ENCODE results near the gene G6PC2. TPM values are rescaled to one million over a fixed set of nuclear protein-coding genes. Genes with fewer than 3 reads are reported as not detected.

The G6PC2 gene
- total and polyA plus RNA-seq, 4 donors: not detected

DNA sequence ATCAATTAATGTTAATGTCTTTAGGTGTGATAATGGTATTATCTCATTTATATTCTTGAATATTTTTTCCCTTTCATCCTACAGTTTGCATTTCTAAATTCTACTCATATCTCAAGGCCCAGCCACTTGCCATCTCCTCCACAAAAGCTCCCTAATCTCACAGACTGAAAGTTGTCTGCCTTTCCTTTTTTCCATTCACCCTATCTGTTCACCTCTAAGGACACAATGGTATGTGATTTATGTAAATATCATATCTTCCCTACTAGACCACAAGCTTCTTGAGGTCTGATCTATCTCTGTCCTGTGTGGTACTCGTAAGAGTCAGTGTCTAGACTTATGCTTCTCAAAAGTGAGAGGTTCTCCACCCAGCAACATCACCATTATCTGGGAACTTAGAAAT is 7.0 kb upstream of the G6PC2 start:
- no peak for TF ChIP-seq FOXA2 (IDR thresholded peaks at IDR 0.05)
- no peak for TF ChIP-seq RXRA (IDR thresholded peaks at IDR 0.05)
- TF ChIP-seq, protein P1, sequence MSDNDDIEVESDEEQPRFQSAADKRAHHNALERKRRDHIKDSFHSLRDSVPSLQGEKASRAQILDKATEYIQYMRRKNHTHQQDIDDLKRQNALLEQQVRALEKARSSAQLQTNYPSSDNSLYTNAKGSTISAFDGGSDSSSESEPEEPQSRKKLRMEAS (IDR thresholded peaks at IDR 0.05): no peak
- TF ChIP-seq, protein P2, sequence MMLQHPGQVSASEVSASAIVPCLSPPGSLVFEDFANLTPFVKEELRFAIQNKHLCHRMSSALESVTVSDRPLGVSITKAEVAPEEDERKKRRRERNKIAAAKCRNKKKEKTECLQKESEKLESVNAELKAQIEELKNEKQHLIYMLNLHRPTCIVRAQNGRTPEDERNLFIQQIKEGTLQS (IDR thresholded peaks at IDR 0.05): no peak
- TF ChIP-seq EGR1 (IDR thresholded peaks at IDR 0.05; ENCODE audit: low read depth in 2 of 2): no peak
- no peak for TF ChIP-seq JUND (IDR thresholded peaks at IDR 0.05)
- TF ChIP-seq HNF4G (IDR thresholded peaks at IDR 0.05): no peak
- no peak for TF ChIP-seq YY1 (IDR thresholded peaks at IDR 0.05)
- TF ChIP-seq, protein P3, sequence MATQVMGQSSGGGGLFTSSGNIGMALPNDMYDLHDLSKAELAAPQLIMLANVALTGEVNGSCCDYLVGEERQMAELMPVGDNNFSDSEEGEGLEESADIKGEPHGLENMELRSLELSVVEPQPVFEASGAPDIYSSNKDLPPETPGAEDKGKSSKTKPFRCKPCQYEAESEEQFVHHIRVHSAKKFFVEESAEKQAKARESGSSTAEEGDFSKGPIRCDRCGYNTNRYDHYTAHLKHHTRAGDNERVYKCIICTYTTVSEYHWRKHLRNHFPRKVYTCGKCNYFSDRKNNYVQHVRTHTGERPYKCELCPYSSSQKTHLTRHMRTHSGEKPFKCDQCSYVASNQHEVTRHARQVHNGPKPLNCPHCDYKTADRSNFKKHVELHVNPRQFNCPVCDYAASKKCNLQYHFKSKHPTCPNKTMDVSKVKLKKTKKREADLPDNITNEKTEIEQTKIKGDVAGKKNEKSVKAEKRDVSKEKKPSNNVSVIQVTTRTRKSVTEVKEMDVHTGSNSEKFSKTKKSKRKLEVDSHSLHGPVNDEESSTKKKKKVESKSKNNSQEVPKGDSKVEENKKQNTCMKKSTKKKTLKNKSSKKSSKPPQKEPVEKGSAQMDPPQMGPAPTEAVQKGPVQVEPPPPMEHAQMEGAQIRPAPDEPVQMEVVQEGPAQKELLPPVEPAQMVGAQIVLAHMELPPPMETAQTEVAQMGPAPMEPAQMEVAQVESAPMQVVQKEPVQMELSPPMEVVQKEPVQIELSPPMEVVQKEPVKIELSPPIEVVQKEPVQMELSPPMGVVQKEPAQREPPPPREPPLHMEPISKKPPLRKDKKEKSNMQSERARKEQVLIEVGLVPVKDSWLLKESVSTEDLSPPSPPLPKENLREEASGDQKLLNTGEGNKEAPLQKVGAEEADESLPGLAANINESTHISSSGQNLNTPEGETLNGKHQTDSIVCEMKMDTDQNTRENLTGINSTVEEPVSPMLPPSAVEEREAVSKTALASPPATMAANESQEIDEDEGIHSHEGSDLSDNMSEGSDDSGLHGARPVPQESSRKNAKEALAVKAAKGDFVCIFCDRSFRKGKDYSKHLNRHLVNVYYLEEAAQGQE (IDR thresholded peaks at IDR 0.05): no peak
- no peak for TF ChIP-seq GABPA (IDR thresholded peaks at IDR 0.05 in 1 of 2, conservative IDR thresholded peaks at IDR 0.05 in 1 of 2)
- no peak for TF ChIP-seq RAD21 (IDR thresholded peaks at IDR 0.05)
- no peak for TF ChIP-seq HNF4A (conservative IDR thresholded peaks at IDR 0.05)
- no peak for TF ChIP-seq SP1 (IDR thresholded peaks at IDR 0.05)
- no peak overlapping the region for H3K27ac ChIP-seq (ENCODE audit: low read depth in 1 of 2, low read length in 2 of 2)
- peaks cover 7 to 30% (median 18%) of the 10 kb centered on the region in 4 donors for H3K4me1 ChIP-seq (ENCODE audit: control insufficient read depth in 4 of 4, insufficient read depth in 4 of 4, low read length in 3 of 4)
- no peaks in the 10 kb centered on the region for H3K27me3 ChIP-seq (ENCODE audit: control insufficient read depth in 4 of 4, insufficient read depth in 4 of 4, low read length in 3 of 4)
- H3K9me3 ChIP-seq (ENCODE audit: control insufficient read depth in 4 of 4, low read length in 3 of 4): no peaks in the 10 kb centered on the region
- no peak overlapping the region for H3K4me3 ChIP-seq (ENCODE audit: low read depth in 1 of 3, low read length in 3 of 3)
- whole genome bisulfite sequencing: 91% methylated on average over 1 of the region's 1 CpG
- no peak for DNase-seq (ENCODE audit: low spot score)
- no peaks in the 10 kb centered on the region for H3K36me3 ChIP-seq (ENCODE audit: control insufficient read depth in 4 of 4, insufficient read depth in 3 of 4, low read depth in 1 of 4, low read length in 3 of 4)
- no peak overlapping the region for H3K9ac ChIP-seq (ENCODE audit: low read depth in 1 of 2, low read length in 2 of 2)

DNA sequence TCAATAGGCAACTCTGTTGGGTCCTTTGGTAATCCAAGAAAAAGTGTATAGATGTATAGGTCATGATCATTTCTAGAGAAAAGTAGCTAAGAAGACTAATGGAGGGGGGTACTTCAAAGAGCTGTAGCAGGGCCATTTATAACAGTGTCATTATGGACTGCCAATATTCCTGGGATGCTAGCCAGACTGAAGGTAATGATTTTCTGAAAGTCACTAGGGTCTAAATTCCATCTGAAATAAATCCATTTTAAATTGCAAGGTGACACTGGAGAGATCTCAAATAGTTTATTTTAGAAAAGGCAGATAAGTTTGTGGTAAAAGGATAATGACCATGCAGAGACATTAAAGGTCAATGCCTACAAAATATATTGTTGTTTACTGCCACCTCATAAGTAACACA is 6.4 kb upstream of the G6PC2 start:
- DNase-seq (ENCODE audit: low spot score): no peak
- Histone ChIP-seq H3K36me3 (ENCODE audit: control insufficient read depth in 4 of 4, insufficient read depth in 3 of 4, low read depth in 1 of 4, low read length in 3 of 4) (no peaks in the 10 kb centered on the region), H3K4me3 (ENCODE audit: low read depth in 1 of 3, low read length in 3 of 3) (no peak overlapping the region), H3K9ac (ENCODE audit: low read depth in 1 of 2, low read length in 2 of 2) (no peak overlapping the region), H3K27me3 (ENCODE audit: control insufficient read depth in 4 of 4, insufficient read depth in 4 of 4, low read length in 3 of 4) (no peaks in the 10 kb centered on the region), H3K9me3 (ENCODE audit: control insufficient read depth in 4 of 4, low read length in 3 of 4) (no peaks in the 10 kb centered on the region), H3K27ac (ENCODE audit: low read depth in 1 of 2, low read length in 2 of 2) (no peak overlapping the region), H3K4me1 (ENCODE audit: control insufficient read depth in 4 of 4, insufficient read depth in 4 of 4, low read length in 3 of 4) (peaks cover 6 to 29% (median 17%) of the 10 kb centered on the region in 4 donors)
- TF ChIP-seq TAF1 (conservative IDR thresholded peaks at IDR 0.05) (no peak), RAD21 (IDR thresholded peaks at IDR 0.05) (peak in 1 of 2 donors; percentile 16), HNF4G (IDR thresholded peaks at IDR 0.05) (peak; percentile 55), SP1 (IDR thresholded peaks at IDR 0.05) (peak; percentile 57), HNF4A (conservative IDR thresholded peaks at IDR 0.05) (peak; percentile 75 to 84), GABPA (IDR thresholded peaks at IDR 0.05 in 1 of 2, conservative IDR thresholded peaks at IDR 0.05 in 1 of 2) (peak in 1 of 2 donors; percentile 16), JUND (IDR thresholded peaks at IDR 0.05) (peak in 1 of 2 donors; percentile 12), FOXA1 (IDR thresholded peaks at IDR 0.05) (no peak), EGR1 (IDR thresholded peaks at IDR 0.05; ENCODE audit: low read depth in 2 of 2) (no peak), NR2F2 (IDR thresholded peaks at IDR 0.05) (no peak), FOXA2 (IDR thresholded peaks at IDR 0.05) (no peak), YY1 (IDR thresholded peaks at IDR 0.05) (peak; percentile 61), RXRA (IDR thresholded peaks at IDR 0.05) (peak; percentile 15 to 24)
- TF ChIP-seq, protein P4, sequence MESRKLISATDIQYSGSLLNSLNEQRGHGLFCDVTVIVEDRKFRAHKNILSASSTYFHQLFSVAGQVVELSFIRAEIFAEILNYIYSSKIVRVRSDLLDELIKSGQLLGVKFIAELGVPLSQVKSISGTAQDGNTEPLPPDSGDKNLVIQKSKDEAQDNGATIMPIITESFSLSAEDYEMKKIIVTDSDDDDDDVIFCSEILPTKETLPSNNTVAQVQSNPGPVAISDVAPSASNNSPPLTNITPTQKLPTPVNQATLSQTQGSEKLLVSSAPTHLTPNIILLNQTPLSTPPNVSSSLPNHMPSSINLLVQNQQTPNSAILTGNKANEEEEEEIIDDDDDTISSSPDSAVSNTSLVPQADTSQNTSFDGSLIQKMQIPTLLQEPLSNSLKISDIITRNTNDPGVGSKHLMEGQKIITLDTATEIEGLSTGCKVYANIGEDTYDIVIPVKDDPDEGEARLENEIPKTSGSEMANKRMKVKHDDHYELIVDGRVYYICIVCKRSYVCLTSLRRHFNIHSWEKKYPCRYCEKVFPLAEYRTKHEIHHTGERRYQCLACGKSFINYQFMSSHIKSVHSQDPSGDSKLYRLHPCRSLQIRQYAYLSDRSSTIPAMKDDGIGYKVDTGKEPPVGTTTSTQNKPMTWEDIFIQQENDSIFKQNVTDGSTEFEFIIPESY (IDR thresholded peaks at IDR 0.05): no peak
- TF ChIP-seq, protein P2 (IDR thresholded peaks at IDR 0.05): no peak
- TF ChIP-seq, protein P5, sequence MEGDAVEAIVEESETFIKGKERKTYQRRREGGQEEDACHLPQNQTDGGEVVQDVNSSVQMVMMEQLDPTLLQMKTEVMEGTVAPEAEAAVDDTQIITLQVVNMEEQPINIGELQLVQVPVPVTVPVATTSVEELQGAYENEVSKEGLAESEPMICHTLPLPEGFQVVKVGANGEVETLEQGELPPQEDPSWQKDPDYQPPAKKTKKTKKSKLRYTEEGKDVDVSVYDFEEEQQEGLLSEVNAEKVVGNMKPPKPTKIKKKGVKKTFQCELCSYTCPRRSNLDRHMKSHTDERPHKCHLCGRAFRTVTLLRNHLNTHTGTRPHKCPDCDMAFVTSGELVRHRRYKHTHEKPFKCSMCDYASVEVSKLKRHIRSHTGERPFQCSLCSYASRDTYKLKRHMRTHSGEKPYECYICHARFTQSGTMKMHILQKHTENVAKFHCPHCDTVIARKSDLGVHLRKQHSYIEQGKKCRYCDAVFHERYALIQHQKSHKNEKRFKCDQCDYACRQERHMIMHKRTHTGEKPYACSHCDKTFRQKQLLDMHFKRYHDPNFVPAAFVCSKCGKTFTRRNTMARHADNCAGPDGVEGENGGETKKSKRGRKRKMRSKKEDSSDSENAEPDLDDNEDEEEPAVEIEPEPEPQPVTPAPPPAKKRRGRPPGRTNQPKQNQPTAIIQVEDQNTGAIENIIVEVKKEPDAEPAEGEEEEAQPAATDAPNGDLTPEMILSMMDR (IDR thresholded peaks at IDR 0.05; ENCODE audit: low read depth, low read length, missing input control): no peak
- TF ChIP-seq, protein P1 (IDR thresholded peaks at IDR 0.05): peak; percentile 17
- TF ChIP-seq, protein P3 (IDR thresholded peaks at IDR 0.05): peak; percentile 13

Data from liver (tissue), 9 donors.